Astrocyte of the spinal cord (primary cell): ENCODE data around the gene ZNF335.
"Not testable (repeated sequence)": the region's sequence is repeated elsewhere in the genome, so short reads cannot be mapped to it uniquely, and the experiment has no call there.

Experiments used
- DNase-seq: peaks from one replicate; pipeline ENCODE4 v3.0.0; 2011; ENCODE audit warnings: low read depth, low spot score
- H3K4me3 ChIP-seq: 2 replicates; pipeline ENCODE4 v1.5.1; 2011; ENCODE audit warnings: low read depth, mild to moderate bottlenecking, low read length, moderate library complexity
- CTCF ChIP-seq: IDR thresholded peaks from 2 replicates; pipeline ENCODE4 v1.5.1; 2012; ENCODE audit warnings: low read depth, mild to moderate bottlenecking, low read length, inconsistent platforms
- in situ Hi-C: cut with HindIII; loops from 2 replicates; pipeline ENCODE4 v1.10.0; 2017; ENCODE audit warnings: low sequenced_read_pairs

ZNF335 gene

GRCh38 chr20:45933266-45934045 lies 38.5 kb downstream of the ZNF335 start:
- DNase-seq = peak; percentile 82
- peak overlapping the region; percentile 95 for H3K4me3 ChIP-seq
- TF ChIP-seq CTCF = peak; percentile 52
- in situ Hi-C loops = no loop called here

GRCh38 chr20:45931680-45932079 lies 40.3 kb downstream of the ZNF335 start:
- DNase-seq, in situ Hi-C loops, H3K4me3 ChIP-seq: not testable (repeated sequence)

GRCh38 chr20:45927071-45927878 lies 44.7 kb downstream of the ZNF335 start:
- TF ChIP-seq CTCF = no peak
- H3K4me3 ChIP-seq = no peak overlapping the region
- DNase-seq = no peak
- in situ Hi-C loops = no loop called here

DNA sequence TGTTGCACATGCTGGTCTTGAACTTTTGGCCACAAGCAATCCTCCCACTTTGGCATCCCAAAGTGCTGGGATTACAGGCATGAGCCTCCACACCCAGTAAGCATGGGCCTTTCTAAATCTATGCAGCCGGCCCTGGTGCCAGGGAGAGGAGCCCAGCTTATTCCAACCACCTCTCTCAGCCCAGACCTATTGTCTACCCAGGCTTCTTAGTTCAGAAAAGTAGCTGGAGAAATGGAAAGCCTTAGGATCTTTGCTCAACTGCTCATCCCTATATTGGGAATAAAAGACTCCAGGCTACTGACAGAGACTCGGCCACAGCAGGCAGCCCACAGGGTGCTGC lies 45.3 kb downstream of the ZNF335 start:
- TF ChIP-seq CTCF = no peak
- in situ Hi-C loops = no loop called here
- no peak for DNase-seq
- H3K4me3 ChIP-seq = no peak overlapping the region

DNA sequence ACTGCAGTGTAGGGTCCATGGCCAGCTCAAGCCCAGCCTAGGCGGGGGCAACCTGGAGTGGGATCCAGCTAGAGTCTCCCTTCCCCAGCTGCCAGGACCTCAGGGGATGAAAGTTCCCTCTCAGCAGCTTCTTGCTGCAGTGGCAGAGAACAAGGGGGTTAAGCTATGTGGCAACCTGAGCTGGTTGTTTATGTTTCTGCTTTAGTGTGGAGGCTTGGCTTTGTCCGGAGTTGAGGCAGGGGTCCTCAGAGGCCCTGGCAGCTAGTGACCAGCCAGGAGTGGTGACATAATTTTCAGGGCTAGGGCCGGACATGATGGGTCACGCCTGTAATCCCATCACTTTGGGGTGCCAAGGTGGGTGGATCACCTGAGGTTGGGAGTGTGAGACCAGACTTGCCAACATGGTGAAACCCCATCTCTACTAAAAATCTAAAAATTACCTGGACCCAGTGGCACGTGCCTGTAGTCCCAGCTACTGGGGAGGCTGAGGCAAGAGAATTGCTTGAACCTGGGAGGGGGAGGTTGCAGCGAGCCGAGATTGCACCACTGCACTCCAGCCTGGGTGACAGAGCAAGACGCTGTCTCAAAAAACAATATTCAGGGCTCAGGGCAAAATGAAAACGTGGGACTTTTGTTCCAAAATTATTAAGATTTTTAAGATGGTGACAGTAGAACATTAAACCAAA lies 46.0 kb downstream of the ZNF335 start:
- in situ Hi-C loops = no loop called here
- H3K4me3 ChIP-seq = no peak overlapping the region
- DNase-seq = no peak

DNA sequence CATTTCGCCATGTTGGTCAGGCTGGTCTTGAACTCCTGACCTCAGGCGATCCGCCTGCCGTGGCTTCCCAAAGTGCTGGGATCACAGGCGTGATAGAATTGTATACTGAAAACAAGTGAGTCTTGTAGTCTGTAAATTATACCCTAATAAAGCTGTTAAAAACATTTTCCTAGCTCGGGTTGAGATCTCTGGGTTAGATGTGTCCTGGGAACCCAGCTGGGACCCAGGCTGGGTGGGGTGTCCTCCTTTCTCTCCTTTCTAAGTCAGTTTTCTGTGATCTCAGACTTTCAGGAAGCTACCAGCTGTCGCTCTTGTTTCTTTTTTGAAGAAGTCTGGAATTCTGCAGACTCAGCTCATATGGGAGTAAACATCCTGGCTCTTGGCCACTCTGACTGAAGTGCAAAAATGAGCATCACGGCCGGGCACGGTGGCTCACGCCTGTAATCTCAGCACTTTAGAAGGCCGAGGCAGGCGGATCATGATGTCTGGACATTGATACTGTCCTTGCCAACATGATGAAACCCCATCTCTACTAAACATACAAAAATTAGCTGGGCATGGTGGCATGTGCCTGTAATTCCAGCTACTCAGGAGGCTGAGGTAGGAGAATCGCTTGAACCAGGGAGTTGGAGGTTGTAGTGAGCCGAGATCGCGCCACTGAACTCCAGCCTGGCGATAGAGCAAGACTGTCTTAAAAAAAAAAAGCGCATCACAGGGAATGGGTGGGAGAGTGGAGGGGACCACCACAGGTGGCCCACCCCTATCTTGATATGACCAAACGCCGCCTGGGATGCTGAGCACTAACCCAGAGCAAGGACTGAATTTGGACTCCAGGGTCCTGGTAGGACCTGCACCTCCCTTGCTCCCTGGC lies 47.4 kb downstream of the ZNF335 start:
- in situ Hi-C loops = no loop called here
- no peak overlapping the region for H3K4me3 ChIP-seq
- no peak for TF ChIP-seq CTCF
- DNase-seq = peak; percentile 64

More for the DNA sequence above, 46.0 kb downstream of the ZNF335 start:
- TF ChIP-seq CTCF = no peak
